HG03575 (cell line): ENCODE results near the gene FOLR3.
"Not testable (repeated sequence)": the region's sequence is repeated elsewhere in the genome, so short reads cannot be mapped to it uniquely, and the experiment has no call there.

ENCODE experiments used
- ATAC-seq: cut with Tn5 transposase; IDR thresholded peaks from one replicate; pipeline ENCODE4 v1.9.1; 2021; ENCODE audit not compliant: unreplicated experiment, insufficient number of reproducible peaks, low FRiP score; ENCODE audit errors: extremely low read depth

Gene FOLR3

GRCh38 chr11:72154816-72155215, 19.3 kb downstream of the FOLR3 start:
- ATAC-seq = no peak

DNA sequence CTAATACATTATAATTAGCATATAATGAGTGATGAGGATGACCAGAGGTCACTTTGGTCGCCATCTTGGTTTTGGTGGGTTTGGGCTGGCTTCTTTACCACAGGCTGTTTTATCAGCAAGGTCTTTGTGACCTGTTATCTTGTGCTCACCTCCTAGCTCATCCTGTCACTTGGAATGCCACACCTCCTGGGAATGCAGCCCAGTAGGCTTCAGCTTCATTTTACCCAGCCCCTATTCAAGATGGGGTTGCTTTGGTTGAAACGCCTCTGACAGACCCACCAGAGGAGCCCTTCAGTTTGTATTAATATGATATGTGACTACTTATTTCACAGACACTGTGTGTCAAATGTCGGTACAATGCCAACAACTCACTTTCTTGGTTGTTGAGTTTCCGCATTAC, 20.2 kb downstream of the FOLR3 start:
- ATAC-seq = no peak

- ATAC-seq = no peak
Observed at GRCh38 chr11:72157131-72157530, 21.6 kb downstream of the FOLR3 start.

- no peak for ATAC-seq
Observed at GRCh38 chr11:72160319-72160718, 24.8 kb downstream of the FOLR3 start.

DNA sequence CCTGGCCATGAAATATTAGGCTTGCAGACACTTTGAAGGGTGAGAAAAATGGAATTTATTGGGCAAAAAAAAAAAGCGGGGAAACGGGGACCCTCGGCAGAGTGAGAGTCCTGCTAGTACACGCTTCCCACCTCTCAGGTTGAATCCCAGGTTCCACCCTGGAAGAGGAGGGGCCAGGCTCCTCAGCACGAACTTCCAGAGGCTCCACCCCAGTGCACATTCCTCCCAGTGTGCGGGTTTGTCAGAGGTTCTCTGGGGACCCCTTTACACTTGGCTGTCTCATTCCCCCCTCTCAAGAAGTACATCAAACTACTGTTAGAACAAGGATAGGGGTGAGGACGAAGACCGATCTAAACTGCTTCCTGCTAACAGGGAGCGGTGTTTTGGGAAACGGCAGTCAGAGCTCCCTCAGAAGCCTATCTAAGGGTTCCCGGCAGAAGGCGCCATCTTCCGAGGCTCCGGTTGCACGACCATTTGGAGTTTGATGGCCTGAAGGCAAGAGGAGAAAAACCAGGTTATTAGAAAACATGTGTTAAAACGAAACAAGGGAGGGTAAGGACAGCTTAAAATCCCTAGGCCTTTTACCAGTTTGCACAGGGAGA, 27.5 kb downstream of the FOLR3 start:
- no peak for ATAC-seq

- not testable (repeated sequence) for ATAC-seq
Observed at GRCh38 chr11:72164187-72164586, 28.7 kb downstream of the FOLR3 start.

DNA sequence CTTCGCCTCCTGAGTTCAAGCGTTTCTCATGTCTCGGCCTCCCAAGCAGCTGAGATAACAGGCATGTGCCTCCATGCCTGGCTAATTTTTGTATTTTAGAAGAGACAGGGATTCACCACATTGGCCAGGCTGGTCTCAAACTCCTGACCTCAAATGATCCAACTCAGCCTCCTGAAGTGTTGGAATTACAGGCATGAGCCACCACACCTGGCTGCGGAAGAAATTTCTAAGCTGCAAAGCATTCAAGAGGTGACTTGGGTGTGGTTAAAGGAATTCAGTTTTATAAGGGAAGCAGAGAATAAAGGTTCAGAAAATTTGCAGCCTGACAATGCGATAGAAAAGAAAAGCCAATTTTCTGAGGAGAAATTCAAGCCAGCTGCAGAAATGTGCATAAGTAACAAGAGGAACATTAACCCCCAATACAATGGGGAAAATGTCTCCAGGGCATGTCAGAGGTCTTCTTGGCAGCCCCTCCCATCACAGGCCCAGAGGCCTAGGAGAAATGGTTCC, 33.6 kb downstream of the FOLR3 start:
- ATAC-seq = not testable (repeated sequence)

DNA sequence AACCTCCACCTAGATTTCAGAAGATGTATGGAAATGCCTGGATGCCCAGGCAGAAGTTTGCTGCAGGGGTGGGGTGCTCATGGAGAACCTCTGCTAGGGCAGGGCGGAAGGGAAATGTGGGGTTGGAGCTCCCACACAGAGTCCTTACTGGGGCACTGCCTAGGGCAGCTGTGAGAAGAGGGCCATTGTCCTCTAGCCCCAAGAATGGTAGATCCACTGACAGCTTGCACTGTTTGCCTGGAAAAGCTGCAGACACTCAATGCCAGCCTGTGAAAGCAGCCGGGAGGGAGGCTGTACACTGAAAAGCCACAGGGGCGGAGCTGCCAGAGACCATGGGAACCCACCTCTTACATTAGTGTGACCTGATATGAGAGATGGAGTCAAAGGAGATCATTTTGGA, 34.2 kb downstream of the FOLR3 start:
- ATAC-seq = not testable (repeated sequence)

GRCh38 chr11:72172043-72172442, 36.5 kb downstream of the FOLR3 start:
- not testable (repeated sequence) for ATAC-seq

- no peak for ATAC-seq
Observed at GRCh38 chr11:72173291-72173690, 37.8 kb downstream of the FOLR3 start.

GRCh38 chr11:72174302-72175070, 39.0 kb downstream of the FOLR3 start:
- ATAC-seq = no peak

DNA sequence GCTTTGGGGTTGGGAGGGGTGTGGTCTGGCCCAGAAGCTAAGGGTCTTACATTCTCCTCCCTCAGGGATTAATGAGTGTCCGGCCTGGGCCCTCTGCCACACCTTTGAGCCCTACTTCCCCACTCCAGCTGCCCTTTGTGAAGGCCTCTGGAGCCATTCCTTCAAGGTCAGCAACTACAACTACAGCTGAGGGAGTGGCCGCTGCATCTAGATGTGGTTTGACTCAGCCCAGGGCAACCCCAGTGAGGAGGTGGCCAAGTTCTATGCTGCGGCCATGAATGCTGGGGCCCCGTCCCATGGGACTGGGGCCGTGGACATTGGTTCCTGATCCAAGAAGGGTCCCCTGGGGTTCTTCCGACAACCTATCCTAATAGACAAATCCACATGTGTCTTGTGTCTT, 42.1 kb downstream of the FOLR3 start:
- ATAC-seq = no peak

GRCh38 chr11:72179049-72179803, 43.7 kb downstream of the FOLR3 start:
- ATAC-seq = no peak

GRCh38 chr11:72179804-72180396, 44.4 kb downstream of the FOLR3 start:
- no peak for ATAC-seq

GRCh38 chr11:72180892-72181552, 45.5 kb downstream of the FOLR3 start:
- not testable (repeated sequence) for ATAC-seq

DNA sequence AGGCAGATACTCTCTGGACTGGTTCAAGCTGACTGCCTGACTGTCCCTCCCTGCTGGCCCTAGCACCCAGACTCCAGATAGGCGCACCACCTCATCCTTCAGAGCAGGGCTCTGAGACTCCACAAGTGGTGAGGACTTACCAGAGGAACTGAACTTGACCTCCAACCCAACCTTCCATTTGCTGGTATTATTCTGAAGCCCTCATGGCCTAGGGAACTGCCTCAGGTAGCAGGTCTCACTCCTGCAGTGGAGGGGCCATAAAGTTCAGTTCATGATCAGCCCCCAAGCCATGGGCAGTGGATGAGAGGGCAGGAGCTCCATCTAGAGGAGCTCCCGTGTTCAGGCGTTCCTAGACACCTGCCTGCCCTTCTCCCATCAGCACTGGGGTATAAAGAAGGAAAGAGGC, 46.0 kb downstream of the FOLR3 start:
- not testable (repeated sequence) for ATAC-seq

DNA sequence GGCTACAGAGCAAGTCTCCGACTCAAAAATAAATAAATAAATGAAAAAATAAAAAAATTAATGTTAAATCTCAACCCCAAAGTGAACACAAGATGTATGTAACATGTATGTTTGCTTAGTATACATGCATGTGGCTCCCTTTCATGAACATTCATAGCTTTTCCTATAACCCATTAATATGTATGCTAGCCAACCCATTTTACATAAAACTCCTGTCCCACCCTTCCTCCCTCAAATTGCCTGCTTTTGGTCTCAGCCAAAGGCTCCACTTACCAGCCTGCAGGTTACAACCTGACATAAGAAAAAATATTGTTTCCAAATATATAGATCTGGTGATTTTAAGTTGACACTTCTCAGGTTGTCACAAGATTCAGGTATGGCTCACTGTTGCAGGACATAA, 52.7 kb downstream of the FOLR3 start:
- no peak for ATAC-seq
